SHP77 (cell line): ENCODE data around the gene ZCCHC4.

Source experiments
- DNase-seq, 2 experiments: peaks; one replicate each; lab custom pipeline; 2025; lab: John Stamatoyannopoulos, UW

The ZCCHC4 gene

GRCh38 chr4:25312496-25313200 is at the start of gene ZCCHC4:
Gene ZCCHC4 (plus strand): TSS chr4:25312774. CDS start chr4:25312810, 36 bp downstream.
- peak; percentile 56 to 57 for DNase-seq

- DNase-seq, result no peak
These were observed 40.7 kb upstream of the ZCCHC4 start for GRCh38 chr4:25271866-25272265.

GRCh38 chr4:25280210-25280609 is 32.4 kb upstream of the ZCCHC4 start:
- no peak for DNase-seq

GRCh38 chr4:25283948-25284347 is 28.6 kb upstream of the ZCCHC4 start:
- DNase-seq, result no peak

- no peak for DNase-seq
These were observed 28.1 kb upstream of the ZCCHC4 start for GRCh38 chr4:25284466-25284865.

GRCh38 chr4:25290490-25291067 is 22.0 kb upstream of the ZCCHC4 start:
- DNase-seq, result no peak

GRCh38 chr4:25291158-25291733 is 21.3 kb upstream of the ZCCHC4 start:
- DNase-seq, result no peak

- no peak for DNase-seq
These were observed 14.9 kb upstream of the ZCCHC4 start for GRCh38 chr4:25297528-25298242.

GRCh38 chr4:25299476-25300203 is 12.9 kb upstream of the ZCCHC4 start:
- no peak for DNase-seq

GRCh38 chr4:25301471-25301870 is 11.1 kb upstream of the ZCCHC4 start:
- no peak for DNase-seq

- no peak for DNase-seq
These were observed 9.9 kb upstream of the ZCCHC4 start for GRCh38 chr4:25302626-25303025.

- DNase-seq, result no peak
These were observed 9.0 kb upstream of the ZCCHC4 start for GRCh38 chr4:25303578-25303977.

GRCh38 chr4:25306518-25307057 is 6.0 kb upstream of the ZCCHC4 start:
- DNase-seq, result no peak

- DNase-seq, result no peak
These were observed 5.0 kb upstream of the ZCCHC4 start for GRCh38 chr4:25307596-25307995.

GRCh38 chr4:25308306-25308705 is 4.3 kb upstream of the ZCCHC4 start:
- no peak for DNase-seq

GRCh38 chr4:25308761-25309160 is 3.8 kb upstream of the ZCCHC4 start:
- no peak for DNase-seq

GRCh38 chr4:25310066-25310802 is 2.3 kb upstream of the ZCCHC4 start:
- DNase-seq, result no peak

- DNase-seq, result no peak
These were observed 1.8 kb upstream of the ZCCHC4 start for GRCh38 chr4:25310803-25311166.

GRCh38 chr4:25313201-25313895 is 774 bp downstream of the ZCCHC4 start:
- no peak for DNase-seq

GRCh38 chr4:25320336-25320735 is 7.8 kb downstream of the ZCCHC4 start:
- DNase-seq, result no peak

GRCh38 chr4:25320773-25321172 is 8.2 kb downstream of the ZCCHC4 start:
- no peak for DNase-seq
